GM23338 (cell line): ENCODE results near the gene TAOK2. TPM values are rescaled to one million over a fixed set of nuclear protein-coding genes. Genes with fewer than 3 reads are reported as not detected.

ENCODE experiments used
- ATAC-seq: fragments of 200-7000 bp; cut with Tn5 transposase; 3 replicates; pipeline ENCODE4 v1.9.1; 2020
- DNase-seq: peaks from one replicate; pipeline ENCODE4 v3.0.0-alpha.2; 2015; ENCODE audit warnings: low spot score
- H2AFZ ChIP-seq: fragments of 200-600 bp; sonication (generic); 2 replicates; pipeline ENCODE4 v1.8.0; 2016; ENCODE audit warnings: antibody characterized with exemption, mild to moderate bottlenecking, moderate library complexity
- H3F3A ChIP-seq: fragments of 200-600 bp; sonication (generic); replicated peaks from 2 replicates; pipeline ENCODE4 v1.8.0; 2017; ENCODE audit warnings: antibody characterized with exemption, mixed run types, low read depth
- H3K27ac ChIP-seq: fragments of 200-600 bp; sonication (generic); 2 replicates; pipeline ENCODE4 v1.6.1; 2016; ENCODE audit warnings: low read depth
- H3K27me3 ChIP-seq: fragments of 200-600 bp; sonication (generic); 2 replicates; pipeline ENCODE4 v1.8.0; 2016; ENCODE audit warnings: mild to moderate bottlenecking, mixed run types, moderate library complexity; ENCODE audit not compliant: insufficient read depth
- H3K36me3 ChIP-seq: fragments of 200-600 bp; sonication (generic); 2 replicates; pipeline ENCODE4 v1.8.0; 2016; ENCODE audit warnings: mild to moderate bottlenecking; ENCODE audit not compliant: insufficient read depth
- H3K4me1 ChIP-seq: fragments of 200-600 bp; sonication (generic); 2 replicates; pipeline ENCODE4 v1.8.0; 2016; ENCODE audit warnings: mild to moderate bottlenecking, moderate library complexity; ENCODE audit not compliant: insufficient read depth
- H3K4me2 ChIP-seq: fragments of 200-600 bp; sonication (generic); 2 replicates; pipeline ENCODE4 v1.7.1; 2017; ENCODE audit warnings: mixed run types
- H3K4me3 ChIP-seq: fragments of 200-600 bp; sonication (generic); 2 replicates; pipeline ENCODE4 v1.6.1; 2016; ENCODE audit warnings: mixed run types
- H3K79me2 ChIP-seq: fragments of 200-600 bp; sonication (generic); replicated peaks from 2 replicates; pipeline ENCODE4 v1.8.0; 2017; ENCODE audit warnings: mild to moderate bottlenecking; ENCODE audit not compliant: insufficient read depth
- H3K9me2 ChIP-seq: fragments of 200-600 bp; sonication (generic); 2 replicates; pipeline ENCODE4 v1.8.0; 2017; ENCODE audit not compliant: insufficient read depth
- H4K20me1 ChIP-seq: fragments of 200-600 bp; sonication (generic); replicated peaks from 2 replicates; pipeline ENCODE4 v1.8.0; 2017; ENCODE audit warnings: mild to moderate bottlenecking; ENCODE audit not compliant: insufficient read depth
- H3K27ac Mint-ChIP-seq: 2 replicates; pipeline ENCODE4 v1.8.0; 2020; ENCODE audit warnings: inconsistent platforms, mild to moderate bottlenecking, moderate library complexity, mixed read lengths
- H3K27me3 Mint-ChIP-seq: 3 replicates; pipeline ENCODE4 v1.8.0; 2022; ENCODE audit warnings: low read depth, mild to moderate bottlenecking, moderate library complexity, mixed read lengths, inconsistent platforms; ENCODE audit not compliant: insufficient read depth, poor library complexity
- H3K36me3 Mint-ChIP-seq: 3 replicates; pipeline ENCODE4 v1.8.0; 2021; ENCODE audit warnings: low read depth, mild to moderate bottlenecking, inconsistent platforms, moderate library complexity, mixed read lengths
- H3K4me1 Mint-ChIP-seq: 3 replicates; pipeline ENCODE4 v1.8.0; 2020; ENCODE audit warnings: mild to moderate bottlenecking, inconsistent platforms, mixed read lengths
- H3K4me3 Mint-ChIP-seq: 3 replicates; pipeline ENCODE4 v1.8.0; 2021; ENCODE audit warnings: moderate library complexity, mild to moderate bottlenecking, inconsistent platforms, mixed read lengths
- H3K9me3 Mint-ChIP-seq: 3 replicates; pipeline ENCODE4 v1.8.0; 2020; ENCODE audit warnings: moderate library complexity, mild to moderate bottlenecking, inconsistent platforms, mixed read lengths
- CREB1 ChIP-seq: fragments of 250-450 bp; sonication (Bioruptor Pico); IDR thresholded peaks from 2 replicates; pipeline ENCODE4 v1.5.0; 2020; ENCODE audit warnings: low read depth, mild to moderate bottlenecking, moderate library complexity
- ETS1 ChIP-seq: IDR thresholded peaks from 2 replicates; pipeline ENCODE4 v1.6.1; 2016; ENCODE audit warnings: antibody characterized with exemption
- EZH2 ChIP-seq: fragments of 200-600 bp; sonication (generic); IDR thresholded peaks from one replicate; pipeline ENCODE4 v1.8.0; 2017; ENCODE audit warnings: antibody characterized with exemption, mild to moderate bottlenecking, low read depth; ENCODE audit not compliant: unreplicated experiment
- EZH2phosphoT487 ChIP-seq: fragments of 200-600 bp; sonication (generic); IDR thresholded peaks from one replicate; pipeline ENCODE4 v1.8.1; 2018; ENCODE audit warnings: antibody characterized with exemption; ENCODE audit not compliant: unreplicated experiment
- JUNB ChIP-seq: IDR thresholded peaks from one replicate; pipeline ENCODE4 v1.6.1; 2016; ENCODE audit warnings: antibody characterized with exemption; ENCODE audit not compliant: unreplicated experiment
- NANOG ChIP-seq: IDR thresholded peaks from 2 replicates; pipeline ENCODE4 v1.6.1; 2016; ENCODE audit warnings: antibody characterized with exemption, borderline replicate concordance
- POLR2AphosphoS5 ChIP-seq: IDR thresholded peaks from 2 replicates; pipeline ENCODE4 v1.6.1; 2016; ENCODE audit warnings: antibody characterized with exemption, low read depth
- STAT1 ChIP-seq: IDR thresholded peaks from one replicate; pipeline ENCODE4 v1.6.1; 2016; ENCODE audit warnings: antibody characterized with exemption; ENCODE audit not compliant: unreplicated experiment
- ZNF114 ChIP-seq: fragments of 250-450 bp; sonication (Bioruptor Pico); IDR thresholded peaks from 2 replicates; pipeline ENCODE4 v1.5.0; 2020; ENCODE audit warnings: mild to moderate bottlenecking, moderate library complexity
- ZNF331 ChIP-seq: fragments of 250-450 bp; sonication (Bioruptor Pico); IDR thresholded peaks from 2 replicates; pipeline ENCODE4 v1.5.0; 2020; ENCODE audit warnings: low read depth, mild to moderate bottlenecking, moderate library complexity
- polyA plus RNA-seq: library from polyadenylated mRNA; unstranded; fragments of >200 nt; fragmentation: Nextera tagmentation; extraction: Ambion mirVana; gene quantifications from 2 replicates; pipeline ENCODE4 v1.2.1, GENCODE V29; 2016
- total RNA-seq: library from RNA; depleted of rRNA; stranded (reverse); fragments of >200 nt; shearing (Covaris generic); gene quantifications from 2 replicates; pipeline ENCODE4 v1.2.3, GENCODE V29; 2014
- TF ChIP-seq, protein P1 (sequence below), 2 experiments: fragments of 200-600 bp in 1 of 2; sonication (generic) in 1 of 2; conservative IDR thresholded peaks; 2 replicates each; pipeline versions ENCODE4 v1.5.1 to v1.6.1; 2016 to 2017; ENCODE audit warnings: antibody characterized with exemption in 2 of 2, low read depth in 2 of 2, mild to moderate bottlenecking in 2 of 2, moderate library complexity in 1 of 2
- TF ChIP-seq, protein P2 (sequence below): IDR thresholded peaks from one replicate; pipeline ENCODE4 v1.6.1; 2018; ENCODE audit warnings: antibody characterized with exemption; ENCODE audit not compliant: unreplicated experiment
- TF ChIP-seq, protein P3 (sequence below): fragments of 250-450 bp; sonication (Bioruptor Pico); IDR thresholded peaks from 2 replicates; pipeline ENCODE4 v1.5.0; 2020; ENCODE audit warnings: mild to moderate bottlenecking, moderate library complexity

TAOK2 gene
- total and polyA plus RNA-seq, 2 experiments from 2014 or later, result 8.8 to 45.2 TPM

- no peaks in the 10 kb centered on the region; the same call in 1 of the 2 replicates for H4K20me1 ChIP-seq
- no peak overlapping the region for H3K4me2 ChIP-seq
- Mint-ChIP-seq H3K4me1 (peaks cover 15% of the 10 kb centered on the region), H3K27ac (no peak overlapping the region), H3K4me3 (no peak overlapping the region; the same call in 2 of the 3 replicates), H3K36me3 (peaks cover 45% of the 10 kb centered on the region), H3K27me3 (peaks cover 13% of the 10 kb centered on the region), H3K9me3 (peaks cover 2% of the 10 kb centered on the region; the same call in 2 of the 3 replicates)
- ATAC-seq (no peak), DNase-seq (no peak)
- H2AFZ ChIP-seq, result no peak overlapping the region
- peaks cover 7% of the 10 kb centered on the region; the same call in 1 of the 2 replicates for H3K79me2 ChIP-seq
- no peak overlapping the region for H3K27ac ChIP-seq
- H3K27me3 ChIP-seq, result no peaks in the 10 kb centered on the region
- TF ChIP-seq, protein P1, sequence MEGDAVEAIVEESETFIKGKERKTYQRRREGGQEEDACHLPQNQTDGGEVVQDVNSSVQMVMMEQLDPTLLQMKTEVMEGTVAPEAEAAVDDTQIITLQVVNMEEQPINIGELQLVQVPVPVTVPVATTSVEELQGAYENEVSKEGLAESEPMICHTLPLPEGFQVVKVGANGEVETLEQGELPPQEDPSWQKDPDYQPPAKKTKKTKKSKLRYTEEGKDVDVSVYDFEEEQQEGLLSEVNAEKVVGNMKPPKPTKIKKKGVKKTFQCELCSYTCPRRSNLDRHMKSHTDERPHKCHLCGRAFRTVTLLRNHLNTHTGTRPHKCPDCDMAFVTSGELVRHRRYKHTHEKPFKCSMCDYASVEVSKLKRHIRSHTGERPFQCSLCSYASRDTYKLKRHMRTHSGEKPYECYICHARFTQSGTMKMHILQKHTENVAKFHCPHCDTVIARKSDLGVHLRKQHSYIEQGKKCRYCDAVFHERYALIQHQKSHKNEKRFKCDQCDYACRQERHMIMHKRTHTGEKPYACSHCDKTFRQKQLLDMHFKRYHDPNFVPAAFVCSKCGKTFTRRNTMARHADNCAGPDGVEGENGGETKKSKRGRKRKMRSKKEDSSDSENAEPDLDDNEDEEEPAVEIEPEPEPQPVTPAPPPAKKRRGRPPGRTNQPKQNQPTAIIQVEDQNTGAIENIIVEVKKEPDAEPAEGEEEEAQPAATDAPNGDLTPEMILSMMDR (conservative IDR thresholded peaks at IDR 0.05; ENCODE audit: low read depth in 2 of 2), result no peak
- TF ChIP-seq, protein P2, sequence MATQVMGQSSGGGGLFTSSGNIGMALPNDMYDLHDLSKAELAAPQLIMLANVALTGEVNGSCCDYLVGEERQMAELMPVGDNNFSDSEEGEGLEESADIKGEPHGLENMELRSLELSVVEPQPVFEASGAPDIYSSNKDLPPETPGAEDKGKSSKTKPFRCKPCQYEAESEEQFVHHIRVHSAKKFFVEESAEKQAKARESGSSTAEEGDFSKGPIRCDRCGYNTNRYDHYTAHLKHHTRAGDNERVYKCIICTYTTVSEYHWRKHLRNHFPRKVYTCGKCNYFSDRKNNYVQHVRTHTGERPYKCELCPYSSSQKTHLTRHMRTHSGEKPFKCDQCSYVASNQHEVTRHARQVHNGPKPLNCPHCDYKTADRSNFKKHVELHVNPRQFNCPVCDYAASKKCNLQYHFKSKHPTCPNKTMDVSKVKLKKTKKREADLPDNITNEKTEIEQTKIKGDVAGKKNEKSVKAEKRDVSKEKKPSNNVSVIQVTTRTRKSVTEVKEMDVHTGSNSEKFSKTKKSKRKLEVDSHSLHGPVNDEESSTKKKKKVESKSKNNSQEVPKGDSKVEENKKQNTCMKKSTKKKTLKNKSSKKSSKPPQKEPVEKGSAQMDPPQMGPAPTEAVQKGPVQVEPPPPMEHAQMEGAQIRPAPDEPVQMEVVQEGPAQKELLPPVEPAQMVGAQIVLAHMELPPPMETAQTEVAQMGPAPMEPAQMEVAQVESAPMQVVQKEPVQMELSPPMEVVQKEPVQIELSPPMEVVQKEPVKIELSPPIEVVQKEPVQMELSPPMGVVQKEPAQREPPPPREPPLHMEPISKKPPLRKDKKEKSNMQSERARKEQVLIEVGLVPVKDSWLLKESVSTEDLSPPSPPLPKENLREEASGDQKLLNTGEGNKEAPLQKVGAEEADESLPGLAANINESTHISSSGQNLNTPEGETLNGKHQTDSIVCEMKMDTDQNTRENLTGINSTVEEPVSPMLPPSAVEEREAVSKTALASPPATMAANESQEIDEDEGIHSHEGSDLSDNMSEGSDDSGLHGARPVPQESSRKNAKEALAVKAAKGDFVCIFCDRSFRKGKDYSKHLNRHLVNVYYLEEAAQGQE, result no peak
- TF ChIP-seq CREB1 (no peak), JUNB (no peak), POLR2AphosphoS5 (no peak), EZH2phosphoT487 (no peak), NANOG (no peak), STAT1 (no peak), ZNF331 (CRISPR knock-in tag) (no peak), ETS1 (no peak), EZH2 (no peak), ZNF114 (CRISPR knock-in tag) (no peak)
- TF ChIP-seq, protein P3, sequence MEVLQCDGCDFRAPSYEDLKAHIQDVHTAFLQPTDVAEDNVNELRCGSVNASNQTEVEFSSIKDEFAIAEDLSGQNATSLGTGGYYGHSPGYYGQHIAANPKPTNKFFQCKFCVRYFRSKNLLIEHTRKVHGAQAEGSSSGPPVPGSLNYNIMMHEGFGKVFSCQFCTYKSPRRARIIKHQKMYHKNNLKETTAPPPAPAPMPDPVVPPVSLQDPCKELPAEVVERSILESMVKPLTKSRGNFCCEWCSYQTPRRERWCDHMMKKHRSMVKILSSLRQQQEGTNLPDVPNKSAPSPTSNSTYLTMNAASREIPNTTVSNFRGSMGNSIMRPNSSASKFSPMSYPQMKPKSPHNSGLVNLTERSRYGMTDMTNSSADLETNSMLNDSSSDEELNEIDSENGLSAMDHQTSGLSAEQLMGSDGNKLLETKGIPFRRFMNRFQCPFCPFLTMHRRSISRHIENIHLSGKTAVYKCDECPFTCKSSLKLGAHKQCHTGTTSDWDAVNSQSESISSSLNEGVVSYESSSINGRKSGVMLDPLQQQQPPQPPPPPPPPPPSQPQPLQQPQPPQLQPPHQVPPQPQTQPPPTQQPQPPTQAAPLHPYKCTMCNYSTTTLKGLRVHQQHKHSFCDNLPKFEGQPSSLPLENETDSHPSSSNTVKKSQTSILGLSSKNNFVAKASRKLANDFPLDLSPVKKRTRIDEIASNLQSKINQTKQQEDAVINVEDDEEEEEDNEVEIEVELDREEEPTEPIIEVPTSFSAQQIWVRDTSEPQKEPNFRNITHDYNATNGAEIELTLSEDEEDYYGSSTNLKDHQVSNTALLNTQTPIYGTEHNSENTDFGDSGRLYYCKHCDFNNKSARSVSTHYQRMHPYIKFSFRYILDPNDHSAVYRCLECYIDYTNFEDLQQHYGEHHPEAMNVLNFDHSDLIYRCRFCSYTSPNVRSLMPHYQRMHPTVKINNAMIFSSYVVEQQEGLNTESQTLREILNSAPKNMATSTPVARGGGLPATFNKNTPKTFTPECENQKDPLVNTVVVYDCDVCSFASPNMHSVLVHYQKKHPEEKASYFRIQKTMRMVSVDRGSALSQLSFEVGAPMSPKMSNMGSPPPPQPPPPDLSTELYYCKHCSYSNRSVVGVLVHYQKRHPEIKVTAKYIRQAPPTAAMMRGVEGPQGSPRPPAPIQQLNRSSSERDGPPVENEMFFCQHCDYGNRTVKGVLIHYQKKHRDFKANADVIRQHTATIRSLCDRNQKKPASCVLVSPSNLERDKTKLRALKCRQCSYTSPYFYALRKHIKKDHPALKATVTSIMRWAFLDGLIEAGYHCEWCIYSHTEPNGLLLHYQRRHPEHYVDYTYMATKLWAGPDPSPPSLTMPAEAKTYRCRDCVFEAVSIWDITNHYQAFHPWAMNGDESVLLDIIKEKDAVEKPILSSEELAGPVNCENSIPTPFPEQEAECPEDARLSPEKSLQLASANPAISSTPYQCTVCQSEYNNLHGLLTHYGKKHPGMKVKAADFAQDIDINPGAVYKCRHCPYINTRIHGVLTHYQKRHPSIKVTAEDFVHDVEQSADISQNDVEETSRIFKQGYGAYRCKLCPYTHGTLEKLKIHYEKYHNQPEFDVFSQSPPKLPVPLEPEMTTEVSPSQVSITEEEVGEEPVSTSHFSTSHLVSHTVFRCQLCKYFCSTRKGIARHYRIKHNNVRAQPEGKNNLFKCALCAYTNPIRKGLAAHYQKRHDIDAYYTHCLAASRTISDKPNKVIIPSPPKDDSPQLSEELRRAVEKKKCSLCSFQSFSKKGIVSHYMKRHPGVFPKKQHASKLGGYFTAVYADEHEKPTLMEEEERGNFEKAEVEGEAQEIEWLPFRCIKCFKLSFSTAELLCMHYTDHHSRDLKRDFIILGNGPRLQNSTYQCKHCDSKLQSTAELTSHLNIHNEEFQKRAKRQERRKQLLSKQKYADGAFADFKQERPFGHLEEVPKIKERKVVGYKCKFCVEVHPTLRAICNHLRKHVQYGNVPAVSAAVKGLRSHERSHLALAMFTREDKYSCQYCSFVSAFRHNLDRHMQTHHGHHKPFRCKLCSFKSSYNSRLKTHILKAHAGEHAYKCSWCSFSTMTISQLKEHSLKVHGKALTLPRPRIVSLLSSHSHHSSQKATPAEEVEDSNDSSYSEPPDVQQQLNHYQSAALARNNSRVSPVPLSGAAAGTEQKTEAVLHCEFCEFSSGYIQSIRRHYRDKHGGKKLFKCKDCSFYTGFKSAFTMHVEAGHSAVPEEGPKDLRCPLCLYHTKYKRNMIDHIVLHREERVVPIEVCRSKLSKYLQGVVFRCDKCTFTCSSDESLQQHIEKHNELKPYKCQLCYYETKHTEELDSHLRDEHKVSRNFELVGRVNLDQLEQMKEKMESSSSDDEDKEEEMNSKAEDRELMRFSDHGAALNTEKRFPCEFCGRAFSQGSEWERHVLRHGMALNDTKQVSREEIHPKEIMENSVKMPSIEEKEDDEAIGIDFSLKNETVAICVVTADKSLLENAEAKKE (CRISPR knock-in tag), result no peak
- peaks cover 4% of the 10 kb centered on the region; the same call in 1 of the 2 replicates for H3K36me3 ChIP-seq
- no peaks in the 10 kb centered on the region for H3K9me2 ChIP-seq
- peaks cover 16% of the 10 kb centered on the region for H3F3A ChIP-seq
- H3K4me1 ChIP-seq, result peaks cover 13% of the 10 kb centered on the region
- H3K4me3 ChIP-seq, result no peak overlapping the region
Measured at GRCh38 chr16:29992344-29992967, 18.8 kb downstream of the TAOK2 start.
